HEK293 (cell line): ENCODE measurements around the gene CUL3.

Experiments used
- CTCF ChIA-PET: fragments of 350-600 bp; formaldehyde crosslinking; extraction: SDS; loops from one replicate; lab custom pipeline; 2021; ENCODE audit warnings: antibody characterized with exemption; lab: Yijun Ruan, JAX
- POLR2A ChIA-PET: fragments of 300-600 bp; formaldehyde crosslinking; extraction: SDS; loops from one replicate; lab custom pipeline; 2020; ENCODE audit warnings: antibody characterized with exemption, inconsistent platforms; lab: Yijun Ruan, JAX
- H3K27ac ChIP-seq: fragments of 200-500 bp; sonication (Bioruptor generic); 2 replicates; pipeline ENCODE4 v1.5.1; 2014; ENCODE audit warnings: low read depth, low read length, control low read depth, inconsistent platforms; ENCODE audit errors: extremely low read depth
- H3K36me3 ChIP-seq, 2 experiments: fragments of 200-500 bp in 1 of 2; sonication (Bioruptor generic) in 1 of 2; 1 replicate in 1 of 2; 2 replicates in 1 of 2; pipeline ENCODE4 v1.5.1; 2014 to 2017; ENCODE audit warnings: inconsistent platforms in 2 of 2, low read length in 2 of 2; ENCODE audit not compliant: control insufficient read depth in 2 of 2, insufficient read depth in 1 of 2
- H3K4me1 ChIP-seq: fragments of 200-500 bp; sonication (Bioruptor generic); 2 replicates; pipeline ENCODE4 v1.5.1; 2014; ENCODE audit warnings: mild to moderate bottlenecking, low read length, inconsistent platforms; ENCODE audit not compliant: control insufficient read depth, insufficient read depth
- H3K4me3 ChIP-seq: 2 replicates; pipeline ENCODE4 v1.5.1; 2011; ENCODE audit warnings: low read depth, mild to moderate bottlenecking, control low read depth, low read length, moderate library complexity
- H3K9me3 ChIP-seq: fragments of 200-500 bp; sonication (Bioruptor generic); 2 replicates; pipeline ENCODE4 v1.5.1; 2014; ENCODE audit warnings: low read depth, low read length, inconsistent platforms; ENCODE audit not compliant: control insufficient read depth, insufficient read depth
- BCL11A ChIP-seq: fragments of 450-650 bp; formaldehyde crosslinking; IDR thresholded peaks from 2 replicates; pipeline ENCODE4 v1.5.1; 2016; ENCODE audit warnings: low read depth, missing biosample characterization, missing genetic modification characterization
- EGR2 ChIP-seq: fragments of 450-650 bp; formaldehyde crosslinking; IDR thresholded peaks from 2 replicates; pipeline ENCODE4 v1.5.1; 2016; ENCODE audit warnings: low read depth, missing biosample characterization, missing genetic modification characterization
- GLIS2 ChIP-seq: fragments of 450-650 bp; formaldehyde crosslinking; IDR thresholded peaks from 2 replicates; pipeline ENCODE4 v1.5.1; 2016; ENCODE audit warnings: missing biosample characterization, missing genetic modification characterization
- HOXC10 ChIP-seq: sonication (generic); formaldehyde crosslinking; IDR thresholded peaks from 2 replicates; pipeline ENCODE4 v1.8.1; 2023; ENCODE audit warnings: mild to moderate bottlenecking, missing genetic modification reagents
- HOXD13 ChIP-seq: sonication (generic); formaldehyde crosslinking; IDR thresholded peaks from 2 replicates; pipeline ENCODE4 v1.8.0; 2022; ENCODE audit warnings: missing genetic modification reagents, borderline replicate concordance
- OSR2 ChIP-seq: fragments of 450-650 bp; formaldehyde crosslinking; IDR thresholded peaks from 2 replicates; pipeline ENCODE4 v1.5.1; 2016; ENCODE audit warnings: missing biosample characterization, missing genetic modification characterization
- OVOL3 ChIP-seq: fragments of 450-650 bp; formaldehyde crosslinking; IDR thresholded peaks from 2 replicates; pipeline ENCODE4 v1.5.1; 2016; ENCODE audit warnings: missing biosample characterization, missing genetic modification characterization
- PRDM1 ChIP-seq: fragments of 450-650 bp; formaldehyde crosslinking; IDR thresholded peaks from 2 replicates; pipeline ENCODE4; 2016; ENCODE audit warnings: missing biosample characterization, missing genetic modification characterization
- PRDM6 ChIP-seq: fragments of 450-650 bp; formaldehyde crosslinking; IDR thresholded peaks from 2 replicates; pipeline ENCODE4 v1.5.1; 2017; ENCODE audit warnings: missing biosample characterization, missing genetic modification characterization
- RBAK ChIP-seq: fragments of 450-650 bp; formaldehyde crosslinking; IDR thresholded peaks from 2 replicates; pipeline ENCODE4 v1.5.1; 2016; ENCODE audit warnings: missing biosample characterization, missing genetic modification characterization
- SP7 ChIP-seq: fragments of 450-650 bp; formaldehyde crosslinking; IDR thresholded peaks from 2 replicates; pipeline ENCODE4 v1.5.1; 2016; ENCODE audit warnings: missing biosample characterization, missing genetic modification characterization
- YY1 ChIP-seq: fragments of 450-650 bp; formaldehyde crosslinking; IDR thresholded peaks from 2 replicates; pipeline ENCODE4 v1.5.1; 2018; ENCODE audit warnings: missing biosample characterization, missing genetic modification characterization
- ZBTB6 ChIP-seq: fragments of 450-650 bp; formaldehyde crosslinking; IDR thresholded peaks from 2 replicates; pipeline ENCODE4 v1.5.1; 2017; ENCODE audit warnings: missing biosample characterization, missing genetic modification characterization
- ZNF26 ChIP-seq: fragments of 450-650 bp; formaldehyde crosslinking; IDR thresholded peaks from 2 replicates; pipeline ENCODE4 v1.5.1; 2016; ENCODE audit warnings: missing biosample characterization, missing genetic modification characterization
- ZNF274 ChIP-seq, 2 experiments: fragments of 200-500 bp in 1 of 2; fragments of 450-650 bp in 1 of 2; sonication (Bioruptor generic) in 1 of 2; formaldehyde crosslinking in 1 of 2; IDR thresholded peaks; 2 replicates each; pipeline versions ENCODE4 v1.5.1 to v1.6.1; 2014 to 2016; ENCODE audit warnings: borderline replicate concordance in 1 of 2, inconsistent platforms in 1 of 2, low read length in 1 of 2, missing biosample characterization in 1 of 2, missing genetic modification characterization in 1 of 2
- ZNF280D ChIP-seq: fragments of 450-650 bp; formaldehyde crosslinking; IDR thresholded peaks from 2 replicates; pipeline ENCODE4 v1.5.1; 2016; ENCODE audit warnings: missing biosample characterization, missing genetic modification characterization
- ZNF350 ChIP-seq: fragments of 450-650 bp; formaldehyde crosslinking; IDR thresholded peaks from 2 replicates; pipeline ENCODE4 v1.5.0; 2017; ENCODE audit warnings: missing biosample characterization, mild to moderate bottlenecking, missing genetic modification characterization
- ZNF670 ChIP-seq: fragments of 450-650 bp; formaldehyde crosslinking; IDR thresholded peaks from 2 replicates; pipeline ENCODE4 v1.5.1; 2016; ENCODE audit warnings: missing biosample characterization, missing genetic modification characterization, low read depth
- ZNF692 ChIP-seq: fragments of 450-650 bp; formaldehyde crosslinking; IDR thresholded peaks from 2 replicates; pipeline ENCODE4 v1.5.1; 2016; ENCODE audit warnings: missing biosample characterization, missing genetic modification characterization
- ZSCAN18 ChIP-seq: fragments of 450-650 bp; formaldehyde crosslinking; IDR thresholded peaks from 2 replicates; pipeline ENCODE4 v1.5.1; 2016; ENCODE audit warnings: missing biosample characterization, missing genetic modification characterization
- TF ChIP-seq, protein P1 (sequence below): fragments of 450-650 bp; IDR thresholded peaks from 2 replicates; pipeline ENCODE4 v1.5.1; 2018; ENCODE audit warnings: missing biosample characterization, missing genetic modification characterization

CUL3 gene

GRCh38 chr2:224569654-224570053 is 15.5 kb downstream of the CUL3 start (continued):
- no peak for TF ChIP-seq ZBTB6 (tag by site-specific recombination)
- TF ChIP-seq RBAK (tag by site-specific recombination), result no peak
- no peak for TF ChIP-seq ZSCAN18 (tag by site-specific recombination)
- TF ChIP-seq YY1 (tag by site-specific recombination), result no peak
- TF ChIP-seq ZNF692 (tag by site-specific recombination), result no peak
- no peak for TF ChIP-seq HOXD13 (CRISPR knock-in tag)
- TF ChIP-seq PRDM6 (tag by site-specific recombination), result no peak

DNA sequence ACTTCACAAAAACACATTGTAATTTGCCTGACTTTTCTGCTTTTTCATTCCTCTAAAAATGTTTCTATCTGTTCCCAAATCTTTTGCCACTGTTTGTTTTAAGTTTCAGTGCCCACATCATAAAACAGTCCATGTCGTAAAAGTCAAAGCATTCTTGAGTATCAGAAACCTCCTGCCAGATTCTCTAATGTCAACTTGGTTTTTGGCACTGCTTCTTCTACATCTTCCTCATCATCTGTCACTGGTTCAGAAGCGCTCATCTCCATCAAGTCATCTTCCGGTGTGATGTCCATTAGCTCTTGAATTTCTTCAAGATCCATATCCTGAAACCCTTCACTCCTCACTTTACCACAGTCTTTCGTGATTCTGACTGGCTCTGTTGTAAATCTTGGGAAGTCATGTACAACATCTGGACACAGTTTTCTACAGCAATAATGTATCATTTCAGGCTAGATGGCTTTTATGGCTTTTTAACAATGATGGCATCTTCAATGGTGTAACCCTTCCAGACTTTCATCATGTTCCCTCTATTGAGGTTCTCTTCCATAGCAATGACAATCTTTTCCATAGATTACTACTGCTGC is 19.6 kb downstream of the CUL3 start:
- H3K27ac ChIP-seq, result no peak overlapping the region
- POLR2A ChIA-PET, result no interaction called here
- H3K36me3 ChIP-seq, result no peaks in the 10 kb centered on the region
- H3K4me3 ChIP-seq, result no peak overlapping the region
- H3K4me1 ChIP-seq, result peaks cover 33% of the 10 kb centered on the region
- H3K9me3 ChIP-seq, result no peaks in the 10 kb centered on the region
- CTCF ChIA-PET, result no interaction called here
- TF ChIP-seq OVOL3 (tag by site-specific recombination) (0 out of 2 replicates have a peak, but pooled peaks have one; percentile 41), SP7 (tag by site-specific recombination) (no peak), ZNF350 (tag by site-specific recombination) (no peak), ZNF274 (IDR thresholded peaks at IDR 0.05; ENCODE audit: low read length) (no peak), ZNF274 (tag by site-specific recombination; IDR thresholded peaks at IDR 0.05; ENCODE audit: borderline replicate concordance) (no peak), GLIS2 (tag by site-specific recombination) (no peak), ZNF670 (tag by site-specific recombination) (no peak), ZNF26 (tag by site-specific recombination) (no peak), EGR2 (no peak), PRDM1 (no peak), BCL11A (tag by site-specific recombination) (no peak), PRDM6 (tag by site-specific recombination) (peak; percentile 58), ZNF280D (tag by site-specific recombination) (no peak), HOXC10 (CRISPR knock-in tag) (no peak), OSR2 (tag by site-specific recombination) (0 out of 2 replicates have a peak, but pooled peaks have one; percentile 16)
- TF ChIP-seq, protein P1, sequence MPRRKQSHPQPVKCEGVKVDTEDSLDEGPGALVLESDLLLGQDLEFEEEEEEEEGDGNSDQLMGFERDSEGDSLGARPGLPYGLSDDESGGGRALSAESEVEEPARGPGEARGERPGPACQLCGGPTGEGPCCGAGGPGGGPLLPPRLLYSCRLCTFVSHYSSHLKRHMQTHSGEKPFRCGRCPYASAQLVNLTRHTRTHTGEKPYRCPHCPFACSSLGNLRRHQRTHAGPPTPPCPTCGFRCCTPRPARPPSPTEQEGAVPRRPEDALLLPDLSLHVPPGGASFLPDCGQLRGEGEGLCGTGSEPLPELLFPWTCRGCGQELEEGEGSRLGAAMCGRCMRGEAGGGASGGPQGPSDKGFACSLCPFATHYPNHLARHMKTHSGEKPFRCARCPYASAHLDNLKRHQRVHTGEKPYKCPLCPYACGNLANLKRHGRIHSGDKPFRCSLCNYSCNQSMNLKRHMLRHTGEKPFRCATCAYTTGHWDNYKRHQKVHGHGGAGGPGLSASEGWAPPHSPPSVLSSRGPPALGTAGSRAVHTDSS (tag by site-specific recombination), result 0 out of 2 replicates have a peak, but pooled peaks have one; percentile 48
